Measurements from ENCODE around the gene DDX50.
A peak's percentile ranks its signal among the peaks of the same experiment; 100 is the strongest.
"Not testable (repeated sequence)": the region's sequence is repeated elsewhere in the genome, so short reads cannot be mapped to it uniquely, and the experiment has no call there.

The DDX50 gene

GRCh38 chr10:68902382-68902781 lies 1.3 kb downstream of the DDX50 start:
- H3K4me3 ChIP-seq (ENCODE audit: low read depth, low read length) = peak overlapping the region; percentile 96
- TF ChIP-seq CTCF (conservative IDR thresholded peaks at IDR 0.05; ENCODE audit: low read depth, low read length) = no peak
- no peak for DNase-seq (ENCODE audit: low read depth)

GRCh38 chr10:68924593-68924992 lies 23.5 kb downstream of the DDX50 start:
- no peak for TF ChIP-seq CTCF (conservative IDR thresholded peaks at IDR 0.05; ENCODE audit: low read depth, low read length)
- peak; percentile 51 for DNase-seq (ENCODE audit: low read depth)
- H3K4me3 ChIP-seq (ENCODE audit: low read depth, low read length) = no peak overlapping the region

GRCh38 chr10:68925489-68925888 lies 24.4 kb downstream of the DDX50 start:
- no peak for TF ChIP-seq CTCF (conservative IDR thresholded peaks at IDR 0.05; ENCODE audit: low read depth, low read length)
- no peak for DNase-seq (ENCODE audit: low read depth)
- no peak overlapping the region for H3K4me3 ChIP-seq (ENCODE audit: low read depth, low read length)

- not testable (repeated sequence) for H3K4me3 ChIP-seq (ENCODE audit: low read depth, low read length); DNase-seq (ENCODE audit: low read depth)
Observed at GRCh38 chr10:68929157-68929556, 28.0 kb downstream of the DDX50 start.

GRCh38 chr10:68929888-68930287 lies 28.8 kb downstream of the DDX50 start:
- H3K4me3 ChIP-seq (ENCODE audit: low read depth, low read length); DNase-seq (ENCODE audit: low read depth): not testable (repeated sequence)

GRCh38 chr10:68932860-68933259 lies 31.7 kb downstream of the DDX50 start:
- H3K4me3 ChIP-seq (ENCODE audit: low read depth, low read length); DNase-seq (ENCODE audit: low read depth): not testable (repeated sequence)

GRCh38 chr10:68934994-68935393 lies 33.9 kb downstream of the DDX50 start:
- no peak overlapping the region for H3K4me3 ChIP-seq (ENCODE audit: low read depth, low read length)
- DNase-seq (ENCODE audit: low read depth) = no peak
- no peak for TF ChIP-seq CTCF (conservative IDR thresholded peaks at IDR 0.05; ENCODE audit: low read depth, low read length)

GRCh38 chr10:68938117-68938516 lies 37.0 kb downstream of the DDX50 start:
- H3K4me3 ChIP-seq (ENCODE audit: low read depth, low read length) = no peak overlapping the region
- DNase-seq (ENCODE audit: low read depth) = peak; percentile 74
- TF ChIP-seq CTCF (conservative IDR thresholded peaks at IDR 0.05; ENCODE audit: low read depth, low read length) = no peak

GRCh38 chr10:68938884-68939283 lies 37.8 kb downstream of the DDX50 start:
- no peak for TF ChIP-seq CTCF (conservative IDR thresholded peaks at IDR 0.05; ENCODE audit: low read depth, low read length)
- no peak for DNase-seq (ENCODE audit: low read depth)
- H3K4me3 ChIP-seq (ENCODE audit: low read depth, low read length) = no peak overlapping the region

GRCh38 chr10:68940917-68941316 lies 39.8 kb downstream of the DDX50 start:
- not testable (repeated sequence) for H3K4me3 ChIP-seq (ENCODE audit: low read depth, low read length); DNase-seq (ENCODE audit: low read depth)

All from choroid plexus epithelial cell (primary cell).